ENCODE data around the gene COLQ.
"Not testable (repeated sequence)": the region's sequence is repeated elsewhere in the genome, so short reads cannot be mapped to it uniquely, and the experiment has no call there.

The COLQ gene

GRCh38 chr3:15492847-15493360 is 28.6 kb downstream of the COLQ start:
- Histone ChIP-seq H3K27ac (ENCODE audit: low read depth, low read length) (no peak overlapping the region), H3K9me3 (ENCODE audit: control insufficient read depth, insufficient read depth, low read length) (no peaks in the 10 kb centered on the region), H3K9ac (ENCODE audit: low read depth, low read length) (no peak overlapping the region), H3K27me3 (ENCODE audit: control insufficient read depth, insufficient read depth, low read length) (no peaks in the 10 kb centered on the region), H3K36me3 (ENCODE audit: control insufficient read depth, insufficient read depth, low read length) (no peaks in the 10 kb centered on the region), H3K4me1 (ENCODE audit: control insufficient read depth, insufficient read depth, low read length) (peaks cover 11% of the 10 kb centered on the region; the same call in 1 of the 2 replicates), H3K4me3 (ENCODE audit: low read depth, low read length) (no peak overlapping the region)

GRCh38 chr3:15491143-15491542 is 30.4 kb downstream of the COLQ start:
- H3K27me3 ChIP-seq (ENCODE audit: control insufficient read depth, insufficient read depth, low read length), result no peaks in the 10 kb centered on the region
- H3K9ac ChIP-seq (ENCODE audit: low read depth, low read length), result no peak overlapping the region
- H3K27ac ChIP-seq (ENCODE audit: low read depth, low read length), result no peak overlapping the region
- H3K4me3 ChIP-seq (ENCODE audit: low read depth, low read length), result no peak overlapping the region
- no peaks in the 10 kb centered on the region for H3K36me3 ChIP-seq (ENCODE audit: control insufficient read depth, insufficient read depth, low read length)
- H3K9me3 ChIP-seq (ENCODE audit: control insufficient read depth, insufficient read depth, low read length), result no peaks in the 10 kb centered on the region
- H3K4me1 ChIP-seq (ENCODE audit: control insufficient read depth, insufficient read depth, low read length), result peaks cover 7% of the 10 kb centered on the region; the same call in 1 of the 2 replicates

GRCh38 chr3:15490158-15490557 is 31.3 kb downstream of the COLQ start:
- H3K4me3 ChIP-seq (ENCODE audit: low read depth, low read length), result no peak overlapping the region
- no peak overlapping the region for H3K27ac ChIP-seq (ENCODE audit: low read depth, low read length)
- no peaks in the 10 kb centered on the region for H3K4me1 ChIP-seq (ENCODE audit: control insufficient read depth, insufficient read depth, low read length)
- no peak overlapping the region for H3K9ac ChIP-seq (ENCODE audit: low read depth, low read length)
- H3K36me3 ChIP-seq (ENCODE audit: control insufficient read depth, insufficient read depth, low read length), result no peaks in the 10 kb centered on the region
- no peaks in the 10 kb centered on the region for H3K9me3 ChIP-seq (ENCODE audit: control insufficient read depth, insufficient read depth, low read length)
- H3K27me3 ChIP-seq (ENCODE audit: control insufficient read depth, insufficient read depth, low read length), result no peaks in the 10 kb centered on the region

GRCh38 chr3:15488002-15488401 is 33.5 kb downstream of the COLQ start:
- Histone ChIP-seq H3K4me3 (ENCODE audit: low read depth, low read length) (no peak overlapping the region), H3K4me1 (ENCODE audit: control insufficient read depth, insufficient read depth, low read length) (no peaks in the 10 kb centered on the region), H3K27me3 (ENCODE audit: control insufficient read depth, insufficient read depth, low read length) (no peaks in the 10 kb centered on the region), H3K27ac (ENCODE audit: low read depth, low read length) (no peak overlapping the region), H3K36me3 (ENCODE audit: control insufficient read depth, insufficient read depth, low read length) (no peaks in the 10 kb centered on the region), H3K9ac (ENCODE audit: low read depth, low read length) (no peak overlapping the region), H3K9me3 (ENCODE audit: control insufficient read depth, insufficient read depth, low read length) (no peaks in the 10 kb centered on the region)

GRCh38 chr3:15486979-15487378 is 34.5 kb downstream of the COLQ start:
- no peaks in the 10 kb centered on the region for H3K4me1 ChIP-seq (ENCODE audit: control insufficient read depth, insufficient read depth, low read length)
- H3K4me3 ChIP-seq (ENCODE audit: low read depth, low read length), result no peak overlapping the region
- no peak overlapping the region for H3K9ac ChIP-seq (ENCODE audit: low read depth, low read length)
- H3K36me3 ChIP-seq (ENCODE audit: control insufficient read depth, insufficient read depth, low read length), result no peaks in the 10 kb centered on the region
- H3K27ac ChIP-seq (ENCODE audit: low read depth, low read length), result no peak overlapping the region
- H3K9me3 ChIP-seq (ENCODE audit: control insufficient read depth, insufficient read depth, low read length), result no peaks in the 10 kb centered on the region
- H3K27me3 ChIP-seq (ENCODE audit: control insufficient read depth, insufficient read depth, low read length), result no peaks in the 10 kb centered on the region

- Histone ChIP-seq H3K9ac (ENCODE audit: low read depth, low read length) (no peak overlapping the region), H3K36me3 (ENCODE audit: control insufficient read depth, insufficient read depth, low read length) (no peaks in the 10 kb centered on the region), H3K9me3 (ENCODE audit: control insufficient read depth, insufficient read depth, low read length) (no peaks in the 10 kb centered on the region), H3K4me1 (ENCODE audit: control insufficient read depth, insufficient read depth, low read length) (no peaks in the 10 kb centered on the region), H3K4me3 (ENCODE audit: low read depth, low read length) (no peak overlapping the region), H3K27me3 (ENCODE audit: control insufficient read depth, insufficient read depth, low read length) (no peaks in the 10 kb centered on the region), H3K27ac (ENCODE audit: low read depth, low read length) (no peak overlapping the region)
Observed at GRCh38 chr3:15486020-15486419, 35.5 kb downstream of the COLQ start.

GRCh38 chr3:15484551-15484950 is 37.0 kb downstream of the COLQ start:
- not testable (repeated sequence) for H3K9me3 ChIP-seq (ENCODE audit: control insufficient read depth, insufficient read depth, low read length); H3K4me3 ChIP-seq (ENCODE audit: low read depth, low read length); H3K4me1 ChIP-seq (ENCODE audit: control insufficient read depth, insufficient read depth, low read length); H3K27ac ChIP-seq (ENCODE audit: low read depth, low read length); H3K36me3 ChIP-seq (ENCODE audit: control insufficient read depth, insufficient read depth, low read length); H3K9ac ChIP-seq (ENCODE audit: low read depth, low read length); H3K27me3 ChIP-seq (ENCODE audit: control insufficient read depth, insufficient read depth, low read length)

- Histone ChIP-seq H3K4me1 (ENCODE audit: control insufficient read depth, insufficient read depth, low read length) (no peaks in the 10 kb centered on the region), H3K4me3 (ENCODE audit: low read depth, low read length) (no peak overlapping the region), H3K9ac (ENCODE audit: low read depth, low read length) (no peak overlapping the region), H3K36me3 (ENCODE audit: control insufficient read depth, insufficient read depth, low read length) (no peaks in the 10 kb centered on the region), H3K27me3 (ENCODE audit: control insufficient read depth, insufficient read depth, low read length) (no peaks in the 10 kb centered on the region), H3K27ac (ENCODE audit: low read depth, low read length) (no peak overlapping the region), H3K9me3 (ENCODE audit: control insufficient read depth, insufficient read depth, low read length) (no peaks in the 10 kb centered on the region)
Observed at GRCh38 chr3:15479400-15480224, 41.9 kb downstream of the COLQ start.

GRCh38 chr3:15478640-15478979 is 42.9 kb downstream of the COLQ start:
- H3K4me1 ChIP-seq (ENCODE audit: control insufficient read depth, insufficient read depth, low read length), result no peaks in the 10 kb centered on the region
- H3K36me3 ChIP-seq (ENCODE audit: control insufficient read depth, insufficient read depth, low read length), result no peaks in the 10 kb centered on the region
- H3K27me3 ChIP-seq (ENCODE audit: control insufficient read depth, insufficient read depth, low read length), result no peaks in the 10 kb centered on the region
- H3K9ac ChIP-seq (ENCODE audit: low read depth, low read length), result no peak overlapping the region
- H3K27ac ChIP-seq (ENCODE audit: low read depth, low read length), result no peak overlapping the region
- no peak overlapping the region for H3K4me3 ChIP-seq (ENCODE audit: low read depth, low read length)
- H3K9me3 ChIP-seq (ENCODE audit: control insufficient read depth, insufficient read depth, low read length), result no peaks in the 10 kb centered on the region

- H3K9me3 ChIP-seq (ENCODE audit: control insufficient read depth, insufficient read depth, low read length), result no peaks in the 10 kb centered on the region
- no peaks in the 10 kb centered on the region for H3K27me3 ChIP-seq (ENCODE audit: control insufficient read depth, insufficient read depth, low read length)
- no peaks in the 10 kb centered on the region for H3K4me1 ChIP-seq (ENCODE audit: control insufficient read depth, insufficient read depth, low read length)
- H3K27ac ChIP-seq (ENCODE audit: low read depth, low read length), result no peak overlapping the region
- no peak overlapping the region for H3K4me3 ChIP-seq (ENCODE audit: low read depth, low read length)
- no peaks in the 10 kb centered on the region for H3K36me3 ChIP-seq (ENCODE audit: control insufficient read depth, insufficient read depth, low read length)
- H3K9ac ChIP-seq (ENCODE audit: low read depth, low read length), result no peak overlapping the region
Observed at GRCh38 chr3:15477951-15478639, 43.4 kb downstream of the COLQ start.

- H3K9ac ChIP-seq (ENCODE audit: low read depth, low read length), result no peak overlapping the region
- no peaks in the 10 kb centered on the region for H3K4me1 ChIP-seq (ENCODE audit: control insufficient read depth, insufficient read depth, low read length)
- H3K27me3 ChIP-seq (ENCODE audit: control insufficient read depth, insufficient read depth, low read length), result no peaks in the 10 kb centered on the region
- no peak overlapping the region for H3K27ac ChIP-seq (ENCODE audit: low read depth, low read length)
- H3K4me3 ChIP-seq (ENCODE audit: low read depth, low read length), result no peak overlapping the region
- H3K36me3 ChIP-seq (ENCODE audit: control insufficient read depth, insufficient read depth, low read length), result no peaks in the 10 kb centered on the region
- H3K9me3 ChIP-seq (ENCODE audit: control insufficient read depth, insufficient read depth, low read length), result no peaks in the 10 kb centered on the region
Observed at GRCh38 chr3:15476378-15476777, 45.1 kb downstream of the COLQ start.
